Fibroblast of lung (primary cell): Measurements from ENCODE around the gene HBA2.

ENCODE experiments used
- CTCF ChIP-seq, 2 donors: IDR thresholded peaks in 1 of 2; conservative IDR thresholded peaks in 1 of 2; 1 replicate in 1 of 2; 2 replicates in 1 of 2; pipeline ENCODE4 v1.5.1; 2011 to 2012; ENCODE audit warnings: low read length in 2 of 2, control low read depth in 1 of 2, inconsistent platforms in 1 of 2, low read depth in 1 of 2, mild to moderate bottlenecking in 1 of 2
- EZH2 ChIP-seq: IDR thresholded peaks from 2 replicates; pipeline ENCODE4 v1.5.1; 2012; ENCODE audit warnings: low read length, control low read depth, mild to moderate bottlenecking; ENCODE audit errors: missing control alignments

GRCh38 chr16:185213-185612 lies 12.5 kb downstream of the HBA2 start:
- no peak for TF ChIP-seq CTCF (conservative IDR thresholded peaks at IDR 0.05 in 1 of 2, IDR thresholded peaks at IDR 0.05 in 1 of 2; ENCODE audit: low read depth in 1 of 2, low read length in 2 of 2)
- no peak for TF ChIP-seq EZH2
